ENCODE results near the gene LCP2. TPM values are rescaled to one million over a fixed set of nuclear protein-coding genes. Genes with fewer than 3 reads are reported as not detected.

Gene LCP2
- total RNA-seq, 1 experiment from 2014 or later = not detected

DNA sequence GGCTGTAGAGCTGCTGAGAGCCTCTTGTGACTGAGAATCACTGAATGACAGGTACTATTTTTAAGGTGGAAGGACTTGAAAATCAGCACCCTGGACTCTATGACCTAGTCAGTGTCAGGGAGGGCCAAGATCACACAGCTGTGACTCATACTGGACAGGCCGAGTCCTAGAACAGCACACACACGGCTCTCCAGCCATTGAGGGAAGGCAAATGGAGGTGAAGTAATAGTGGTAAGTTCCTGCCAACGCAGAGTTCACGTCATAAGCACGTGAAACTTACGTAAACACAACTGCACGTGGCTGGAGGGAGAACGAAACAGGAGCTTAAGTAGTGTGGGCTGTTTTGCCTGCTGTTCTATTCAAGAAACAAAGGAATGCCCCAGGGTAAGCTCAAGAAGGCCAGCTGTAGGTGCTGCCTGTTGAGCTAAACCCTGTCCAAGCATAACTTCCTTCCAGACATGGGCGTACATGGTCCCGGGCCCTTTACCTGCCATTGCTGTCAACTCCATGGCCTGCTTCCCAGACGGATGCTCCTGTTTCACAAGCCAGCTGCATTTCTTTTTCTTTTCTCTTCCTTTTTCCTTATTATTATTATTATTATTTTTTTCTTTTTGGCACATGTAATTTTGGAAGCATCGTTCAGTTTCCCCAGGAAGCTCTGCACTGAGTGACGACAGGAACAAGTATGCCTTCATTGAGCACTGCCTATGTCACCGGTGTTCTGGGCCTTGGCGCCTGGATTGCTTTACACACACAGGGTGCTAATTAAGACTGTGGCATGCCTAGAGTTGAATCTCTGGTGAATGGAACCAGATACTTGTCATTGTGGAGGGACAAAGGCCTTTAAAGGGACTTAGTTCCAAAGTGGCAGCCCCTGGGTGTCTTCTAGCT is 10.2 kb upstream of the LCP2 start:
- Histone ChIP-seq H3K4me3 (ENCODE audit: low read depth, low read length) (no peak overlapping the region), H3K4me1 (no peaks in the 10 kb centered on the region), H3K36me3 (ENCODE audit: control insufficient read depth, insufficient read depth, low read length) (no peaks in the 10 kb centered on the region), H3K9me3 (no peaks in the 10 kb centered on the region), H3K27me3 (replicated peaks; ENCODE audit: control insufficient read depth, insufficient read depth, low read length) (no peaks in the 10 kb centered on the region)
- Mint-ChIP-seq H3K36me3 (ENCODE audit: insufficient read depth, unreplicated experiment) (no peaks in the 10 kb centered on the region), H3K27me3 (ENCODE audit: insufficient read depth, unreplicated experiment) (peaks cover 10% of the 10 kb centered on the region), H3K4me1 (ENCODE audit: low read depth, unreplicated experiment) (no peaks in the 10 kb centered on the region), H3K27ac (ENCODE audit: unreplicated experiment) (no peak overlapping the region), H3K9me3 (ENCODE audit: unreplicated experiment) (no peaks in the 10 kb centered on the region), H3K4me3 (ENCODE audit: unreplicated experiment) (no peak overlapping the region)
- ChIA-PET POLR2A (no interaction called here), CTCF (no interaction called here)
- TF ChIP-seq, protein P1, sequence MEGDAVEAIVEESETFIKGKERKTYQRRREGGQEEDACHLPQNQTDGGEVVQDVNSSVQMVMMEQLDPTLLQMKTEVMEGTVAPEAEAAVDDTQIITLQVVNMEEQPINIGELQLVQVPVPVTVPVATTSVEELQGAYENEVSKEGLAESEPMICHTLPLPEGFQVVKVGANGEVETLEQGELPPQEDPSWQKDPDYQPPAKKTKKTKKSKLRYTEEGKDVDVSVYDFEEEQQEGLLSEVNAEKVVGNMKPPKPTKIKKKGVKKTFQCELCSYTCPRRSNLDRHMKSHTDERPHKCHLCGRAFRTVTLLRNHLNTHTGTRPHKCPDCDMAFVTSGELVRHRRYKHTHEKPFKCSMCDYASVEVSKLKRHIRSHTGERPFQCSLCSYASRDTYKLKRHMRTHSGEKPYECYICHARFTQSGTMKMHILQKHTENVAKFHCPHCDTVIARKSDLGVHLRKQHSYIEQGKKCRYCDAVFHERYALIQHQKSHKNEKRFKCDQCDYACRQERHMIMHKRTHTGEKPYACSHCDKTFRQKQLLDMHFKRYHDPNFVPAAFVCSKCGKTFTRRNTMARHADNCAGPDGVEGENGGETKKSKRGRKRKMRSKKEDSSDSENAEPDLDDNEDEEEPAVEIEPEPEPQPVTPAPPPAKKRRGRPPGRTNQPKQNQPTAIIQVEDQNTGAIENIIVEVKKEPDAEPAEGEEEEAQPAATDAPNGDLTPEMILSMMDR (IDR thresholded peaks at IDR 0.05; ENCODE audit: insufficient read depth in 1 of 2, low read depth in 1 of 2, low read length in 1 of 2, severe bottlenecking in 1 of 2, unreplicated experiment in 1 of 2) = no peak
- no TSS peak for BruUV-seq (replicated peaks)
- DNase-seq = peak; percentile 10 to 52
- intact Hi-C loops (cut with micrococcal nuclease; ENCODE audit: unreplicated experiment) = no loop called here

- POLR2A ChIA-PET = no interaction called here
- CTCF ChIA-PET = interaction anchor here (0.5 kb wide), 1 partner anchor 335 kb away, joined by 3 read pairs; no protein-coding TSS in a partner anchor
- H3K9me3 ChIP-seq = no peaks in the 10 kb centered on the region
- Mint-ChIP-seq H3K4me1 (ENCODE audit: low read depth, unreplicated experiment) (no peaks in the 10 kb centered on the region), H3K4me3 (ENCODE audit: unreplicated experiment) (no peak overlapping the region), H3K36me3 (ENCODE audit: insufficient read depth, unreplicated experiment) (no peaks in the 10 kb centered on the region), H3K27me3 (ENCODE audit: insufficient read depth, unreplicated experiment) (peaks cover 6% of the 10 kb centered on the region), H3K27ac (ENCODE audit: unreplicated experiment) (no peak overlapping the region), H3K9me3 (ENCODE audit: unreplicated experiment) (no peaks in the 10 kb centered on the region)
- TF ChIP-seq, protein P1 (IDR thresholded peaks at IDR 0.05; ENCODE audit: insufficient read depth in 1 of 2, low read depth in 1 of 2, low read length in 1 of 2, severe bottlenecking in 1 of 2, unreplicated experiment in 1 of 2) = no peak
- H3K36me3 ChIP-seq (ENCODE audit: control insufficient read depth, insufficient read depth, low read length) = no peaks in the 10 kb centered on the region
- intact Hi-C loops (cut with micrococcal nuclease; ENCODE audit: unreplicated experiment) = no loop called here
- H3K4me1 ChIP-seq = no peaks in the 10 kb centered on the region
- no peaks in the 10 kb centered on the region for H3K27me3 ChIP-seq (replicated peaks; ENCODE audit: control insufficient read depth, insufficient read depth, low read length)
- no peak overlapping the region for H3K4me3 ChIP-seq (ENCODE audit: low read depth, low read length)
- DNase-seq = no peak
- BruUV-seq (replicated peaks) = no TSS peak
Measured at GRCh38 chr5:170306381-170306831, 8.8 kb upstream of the LCP2 start.

GRCh38 chr5:170305646-170306025 is 8.1 kb upstream of the LCP2 start:
- no peaks in the 10 kb centered on the region for H3K27me3 ChIP-seq (replicated peaks; ENCODE audit: control insufficient read depth, insufficient read depth, low read length)
- Mint-ChIP-seq H3K9me3 (ENCODE audit: unreplicated experiment) (no peaks in the 10 kb centered on the region), H3K27me3 (ENCODE audit: insufficient read depth, unreplicated experiment) (peaks cover 6% of the 10 kb centered on the region), H3K4me1 (ENCODE audit: low read depth, unreplicated experiment) (no peaks in the 10 kb centered on the region), H3K4me3 (ENCODE audit: unreplicated experiment) (no peak overlapping the region), H3K36me3 (ENCODE audit: insufficient read depth, unreplicated experiment) (no peaks in the 10 kb centered on the region), H3K27ac (ENCODE audit: unreplicated experiment) (no peak overlapping the region)
- no TSS peak for BruUV-seq (replicated peaks)
- intact Hi-C loops (cut with micrococcal nuclease; ENCODE audit: unreplicated experiment) = no loop called here
- POLR2A ChIA-PET = no interaction called here
- H3K4me3 ChIP-seq (ENCODE audit: low read depth, low read length) = no peak overlapping the region
- TF ChIP-seq, protein P1 (IDR thresholded peaks at IDR 0.05; ENCODE audit: insufficient read depth in 1 of 2, low read depth in 1 of 2, low read length in 1 of 2, severe bottlenecking in 1 of 2, unreplicated experiment in 1 of 2) = no peak
- H3K4me1 ChIP-seq = no peaks in the 10 kb centered on the region
- no peaks in the 10 kb centered on the region for H3K9me3 ChIP-seq
- H3K36me3 ChIP-seq (ENCODE audit: control insufficient read depth, insufficient read depth, low read length) = no peaks in the 10 kb centered on the region
- CTCF ChIA-PET = no interaction called here
- DNase-seq = no peak
